Lung (tissue), 12 donors: ENCODE results near the gene ABCA7. TPM values are rescaled to one million over a fixed set of nuclear protein-coding genes. Genes with fewer than 3 reads are reported as not detected.

ENCODE experiments used
- ATAC-seq: fragments of 200-7000 bp; cut with Tn5 transposase; one replicate; pipeline ENCODE4 v1.9.1; 2020; ENCODE audit warnings: moderate number of reproducible peaks; ENCODE audit not compliant: insufficient read depth, low FRiP score
- DNase-seq, 3 donors: peaks; one replicate each; pipeline ENCODE4 v3.0.0-alpha.2; 2013 to 2017
- H3K27ac ChIP-seq, 2 donors: one replicate each; pipeline ENCODE4 v1.5.1; 2013; ENCODE audit warnings: mild to moderate bottlenecking in 2 of 2, moderate library complexity in 2 of 2, control low read depth in 1 of 2, inconsistent platforms in 1 of 2, low read depth in 1 of 2, low read length in 1 of 2
- H3K27me3 ChIP-seq, 3 donors: one replicate each; pipeline ENCODE4 v1.5.1; 2013; ENCODE audit warnings: low read length in 2 of 3; ENCODE audit not compliant: control insufficient read depth in 3 of 3, insufficient read depth in 3 of 3
- H3K36me3 ChIP-seq, 4 donors: one replicate each; pipeline ENCODE4 v1.5.1; 2013; ENCODE audit warnings: low read length in 4 of 4, mild to moderate bottlenecking in 1 of 4, moderate library complexity in 1 of 4; ENCODE audit not compliant: control insufficient read depth in 4 of 4, insufficient read depth in 4 of 4
- H3K4me1 ChIP-seq, 5 donors: one replicate each; pipeline ENCODE4 v1.5.1; 2013; ENCODE audit warnings: low read length in 5 of 5, mild to moderate bottlenecking in 2 of 5, moderate library complexity in 1 of 5; ENCODE audit not compliant: control insufficient read depth in 5 of 5, insufficient read depth in 5 of 5
- H3K4me3 ChIP-seq: one replicate; pipeline ENCODE4 v1.5.1; 2013; ENCODE audit warnings: mild to moderate bottlenecking, control low read depth, moderate library complexity
- H3K9ac ChIP-seq, 2 donors: one replicate each; pipeline ENCODE4 v1.5.1; 2013; ENCODE audit warnings: low read length in 2 of 2, control low read depth in 1 of 2; ENCODE audit not compliant: insufficient read depth in 1 of 2
- H3K9me3 ChIP-seq, 4 donors: one replicate each; pipeline ENCODE4 v1.5.1; 2013; ENCODE audit warnings: low read length in 3 of 4, mild to moderate bottlenecking in 1 of 4, moderate library complexity in 1 of 4; ENCODE audit not compliant: control insufficient read depth in 4 of 4, insufficient read depth in 3 of 4
- WGBS, 2 donors: extraction: QIAGEN DNeasy Blood & Tissue Kit; methylation state at CpG; one replicate each; pipeline ENCODE4 v1.1.7; 2013; 5-methylcytosine and 5-hydroxymethylcytosine counted together
- polyA plus RNA-seq, 2 donors: library from polyadenylated mRNA; stranded (reverse); fragments of 200-250 nt; gene quantifications; one replicate each; pipeline ENCODE4 v1.2.1, GENCODE V29; 2013
- total RNA-seq, 2 donors: library from RNA; depleted of rRNA in 1 of 2; stranded (reverse); fragments of >200 nt in 1 of 2; gene quantifications; one replicate each; pipeline ENCODE4 v1.2.1, GENCODE V29; 2014 to 2021
- TF ChIP-seq, protein P1 (sequence below): IDR thresholded peaks from 2 replicates; pipeline ENCODE4 v1.5.1; 2012; ENCODE audit warnings: mild to moderate bottlenecking; ENCODE audit errors: control extremely low read depth, extremely low read depth
- donor health status: control.
- donor health status: control.
- donor health status: Bipolar disorder and iron deficiency.
- donor health status: healthy.
- donor health status: DM: yes; HTN: yes; CAD: no.

The ABCA7 gene
- total and polyA plus RNA-seq, 4 donors = 20.1 to 54.4 (median 41.7) TPM

DNA sequence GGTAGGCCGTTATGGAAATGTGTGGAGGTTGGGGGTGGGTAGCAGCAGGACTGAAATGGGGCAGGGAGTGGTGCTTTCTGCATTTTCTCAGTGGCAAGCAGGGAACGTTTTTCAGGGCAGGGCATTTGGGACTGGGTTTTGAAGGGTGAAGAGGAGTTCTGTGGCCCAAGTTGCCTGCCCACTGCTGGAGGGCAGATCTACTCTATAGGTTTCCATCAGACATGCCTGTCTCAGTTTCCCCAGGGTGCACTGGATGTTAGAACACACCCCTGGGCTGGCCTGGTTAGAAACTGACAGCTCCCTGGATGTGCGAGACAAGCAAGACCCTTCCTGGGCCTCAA lies 40.6 kb upstream of the ABCA7 start:
- ATAC-seq (no peak), DNase-seq (no peak)
- Histone ChIP-seq H3K36me3 (peaks cover 0 to 3% (median 0%) of the 10 kb centered on the region in 4 donors), H3K27ac (no peak overlapping the region), H3K9me3 (peaks cover 0 to 2% (median 0%) of the 10 kb centered on the region in 4 donors), H3K4me1 (peaks cover 0 to 18% (median 6%) of the 10 kb centered on the region in 5 donors), H3K4me3 (no peak overlapping the region), H3K9ac (no peak overlapping the region), H3K27me3 (peaks cover 5 to 42% (median 37%) of the 10 kb centered on the region in 3 donors)
- 66 to 67% methylated on average over 3 of the region's 3 CpGs for WGBS, 2 donors
- TF ChIP-seq, protein P1, sequence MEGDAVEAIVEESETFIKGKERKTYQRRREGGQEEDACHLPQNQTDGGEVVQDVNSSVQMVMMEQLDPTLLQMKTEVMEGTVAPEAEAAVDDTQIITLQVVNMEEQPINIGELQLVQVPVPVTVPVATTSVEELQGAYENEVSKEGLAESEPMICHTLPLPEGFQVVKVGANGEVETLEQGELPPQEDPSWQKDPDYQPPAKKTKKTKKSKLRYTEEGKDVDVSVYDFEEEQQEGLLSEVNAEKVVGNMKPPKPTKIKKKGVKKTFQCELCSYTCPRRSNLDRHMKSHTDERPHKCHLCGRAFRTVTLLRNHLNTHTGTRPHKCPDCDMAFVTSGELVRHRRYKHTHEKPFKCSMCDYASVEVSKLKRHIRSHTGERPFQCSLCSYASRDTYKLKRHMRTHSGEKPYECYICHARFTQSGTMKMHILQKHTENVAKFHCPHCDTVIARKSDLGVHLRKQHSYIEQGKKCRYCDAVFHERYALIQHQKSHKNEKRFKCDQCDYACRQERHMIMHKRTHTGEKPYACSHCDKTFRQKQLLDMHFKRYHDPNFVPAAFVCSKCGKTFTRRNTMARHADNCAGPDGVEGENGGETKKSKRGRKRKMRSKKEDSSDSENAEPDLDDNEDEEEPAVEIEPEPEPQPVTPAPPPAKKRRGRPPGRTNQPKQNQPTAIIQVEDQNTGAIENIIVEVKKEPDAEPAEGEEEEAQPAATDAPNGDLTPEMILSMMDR = no peak

DNA sequence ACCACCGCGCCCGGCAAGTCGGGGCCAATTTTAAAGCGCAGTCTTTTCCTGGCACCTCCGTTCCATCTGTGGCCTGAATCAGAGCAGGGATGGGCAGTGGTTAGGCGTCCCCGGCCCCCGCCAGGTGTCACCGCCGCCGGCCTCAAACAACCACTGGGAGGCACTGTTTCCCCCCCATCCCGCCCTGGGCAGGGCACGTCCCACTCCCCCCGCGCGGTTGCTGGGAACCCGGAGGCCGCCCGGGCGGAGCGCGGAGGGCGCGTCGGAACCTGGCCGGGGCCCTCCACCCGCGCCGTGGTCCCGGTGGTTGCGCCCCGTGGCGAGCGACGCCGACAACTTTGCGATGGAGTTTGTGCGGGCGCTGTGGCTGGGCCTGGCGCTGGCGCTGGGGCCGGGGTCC lies 39.8 kb upstream of the ABCA7 start, which contains the start of gene GRIN3B:
Gene GRIN3B, plus strand, starts transcription at position 325 of the 400 bp plus-strand sequence. Its CDS starts 19 bp downstream, at position 344.
- H3K4me1 ChIP-seq = peaks cover 0 to 18% (median 6%) of the 10 kb centered on the region in 5 donors
- DNase-seq = peak in 2 of 3 donors; percentile 41 to 63
- H3K27ac ChIP-seq = no peak within 1 kb of the TSS
- ATAC-seq = no peak
- WGBS, 2 donors = 1 to 2% methylated on average over 31 to 43 of the region's 43 CpGs
- no peaks in the 10 kb centered on the region for H3K36me3 ChIP-seq
- no peak within 1 kb of the TSS for H3K9ac ChIP-seq
- peaks cover 0 to 2% (median 0%) of the 10 kb centered on the region in 4 donors for H3K9me3 ChIP-seq
- TF ChIP-seq, protein P1 = peak; percentile 3
- peaks cover 5 to 42% (median 37%) of the 10 kb centered on the region in 3 donors for H3K27me3 ChIP-seq
- H3K4me3 ChIP-seq = no peak within 1 kb of the TSS

DNA sequence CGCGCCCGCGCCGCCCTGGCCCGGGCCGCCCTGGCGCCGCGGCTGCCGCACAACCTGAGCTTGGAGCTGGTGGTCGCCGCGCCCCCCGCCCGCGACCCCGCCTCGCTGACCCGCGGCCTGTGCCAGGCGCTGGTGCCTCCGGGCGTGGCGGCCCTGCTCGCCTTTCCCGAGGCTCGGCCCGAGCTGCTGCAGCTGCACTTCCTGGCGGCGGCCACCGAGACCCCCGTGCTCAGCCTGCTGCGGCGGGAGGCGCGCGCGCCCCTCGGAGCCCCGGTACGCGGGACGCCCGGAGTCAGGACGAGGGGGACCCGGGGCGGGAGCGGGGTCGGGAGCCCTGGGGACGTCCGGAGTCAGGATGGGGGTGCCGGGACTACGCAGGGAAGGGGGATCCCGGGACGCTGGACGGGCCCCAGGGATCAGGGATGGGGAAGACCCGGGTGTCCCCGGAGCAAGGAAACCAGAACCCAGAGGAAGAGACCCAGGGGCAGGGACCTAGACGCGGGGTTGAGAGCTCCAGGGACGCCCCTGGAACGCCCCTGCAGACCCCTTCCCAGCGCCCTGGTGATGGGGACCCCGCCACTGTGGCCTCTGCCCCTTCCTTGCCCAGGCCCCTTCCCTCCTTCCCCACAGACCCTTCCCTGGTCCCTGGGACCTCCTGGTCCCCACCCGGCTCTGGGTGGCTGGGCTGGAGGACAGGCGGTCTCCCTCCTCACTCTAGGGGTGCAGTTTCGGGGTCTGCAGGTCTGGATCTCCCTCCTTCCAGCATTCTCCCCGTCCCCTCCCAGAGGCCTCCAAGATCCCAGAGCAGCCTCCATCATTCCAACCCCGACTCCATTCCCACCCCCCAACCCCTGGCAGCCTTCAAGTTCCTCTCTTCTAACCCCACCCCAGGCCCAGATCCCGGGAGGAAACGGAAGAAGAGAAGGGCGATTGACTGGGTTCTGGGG lies 39.0 kb upstream of the ABCA7 start:
- peaks cover 0 to 16% (median 5%) of the 10 kb centered on the region in 5 donors for H3K4me1 ChIP-seq
- no peak overlapping the region for H3K27ac ChIP-seq
- H3K9me3 ChIP-seq = peaks cover 0 to 2% (median 0%) of the 10 kb centered on the region in 4 donors
- TF ChIP-seq, protein P1 = no peak
- H3K9ac ChIP-seq = no peak overlapping the region
- no peak overlapping the region for H3K4me3 ChIP-seq
- WGBS, 2 donors = 4% methylated on average over 54 to 73 of the region's 73 CpGs
- no peaks in the 10 kb centered on the region for H3K36me3 ChIP-seq
- peaks cover 5 to 42% (median 37%) of the 10 kb centered on the region in 3 donors for H3K27me3 ChIP-seq
- no peak for ATAC-seq
- DNase-seq = peak in 2 of 3 donors; percentile 47 to 55
